ENCODE data around the gene ZDHHC14. TPM values are rescaled to one million over a fixed set of nuclear protein-coding genes. Genes with fewer than 3 reads are reported as not detected.

Gene ZDHHC14
- total and polyA plus RNA-seq, 12 donors, result 7.7 to 31.2 (median 15.2) TPM

DNA sequence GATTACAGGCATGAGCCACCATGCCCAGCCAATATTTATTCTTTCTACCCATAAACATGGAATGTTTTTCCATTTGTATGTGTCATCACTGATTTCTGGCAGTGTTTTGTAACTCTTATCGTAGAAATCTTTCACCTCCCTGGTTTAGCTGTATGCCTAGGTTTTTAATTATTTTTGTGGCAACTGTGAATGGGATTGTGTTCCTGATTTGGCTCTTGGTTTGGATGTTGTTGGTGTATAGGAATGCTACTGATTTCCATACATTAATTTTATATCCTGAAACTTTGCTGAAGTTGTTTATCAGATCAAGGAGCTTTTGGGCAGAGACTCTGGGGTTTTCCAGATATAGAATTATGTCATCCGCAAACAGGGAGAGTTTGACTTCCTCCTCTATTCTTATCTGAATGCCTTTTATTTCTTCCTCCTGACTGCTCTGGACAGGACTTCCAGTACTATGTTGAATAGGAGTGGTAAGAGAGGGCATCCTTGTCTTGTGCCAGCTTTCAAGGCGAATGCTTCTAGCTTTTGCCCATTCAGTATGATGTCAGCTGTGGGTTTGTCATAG is 198.6 kb downstream of the ZDHHC14 start:
- Histone ChIP-seq H3K27ac (peak overlapping the region in 3 of 10 donors; percentile 38 to 58 (median 42)), H3K4me1 (peaks cover 0 to 30% (median 10%) of the 10 kb centered on the region in 9 donors), H3K36me3 (no peaks in the 10 kb centered on the region), H3K9me3 (peaks cover 0 to 11% (median 0%) of the 10 kb centered on the region in 11 donors), H3K4me3 (no peak overlapping the region), H3K27me3 (no peaks in the 10 kb centered on the region)
- DNase-seq (no peak), ATAC-seq (peak in 6 of 8 donors; percentile 44 to 81 (median 61))
- intact Hi-C loops (cut with DNase I), result loop anchor here in 1 of 10 donors (10.0 kb wide), 1 partner anchor 265 kb away; no protein-coding TSS in a partner anchor
- TF ChIP-seq, protein P1, sequence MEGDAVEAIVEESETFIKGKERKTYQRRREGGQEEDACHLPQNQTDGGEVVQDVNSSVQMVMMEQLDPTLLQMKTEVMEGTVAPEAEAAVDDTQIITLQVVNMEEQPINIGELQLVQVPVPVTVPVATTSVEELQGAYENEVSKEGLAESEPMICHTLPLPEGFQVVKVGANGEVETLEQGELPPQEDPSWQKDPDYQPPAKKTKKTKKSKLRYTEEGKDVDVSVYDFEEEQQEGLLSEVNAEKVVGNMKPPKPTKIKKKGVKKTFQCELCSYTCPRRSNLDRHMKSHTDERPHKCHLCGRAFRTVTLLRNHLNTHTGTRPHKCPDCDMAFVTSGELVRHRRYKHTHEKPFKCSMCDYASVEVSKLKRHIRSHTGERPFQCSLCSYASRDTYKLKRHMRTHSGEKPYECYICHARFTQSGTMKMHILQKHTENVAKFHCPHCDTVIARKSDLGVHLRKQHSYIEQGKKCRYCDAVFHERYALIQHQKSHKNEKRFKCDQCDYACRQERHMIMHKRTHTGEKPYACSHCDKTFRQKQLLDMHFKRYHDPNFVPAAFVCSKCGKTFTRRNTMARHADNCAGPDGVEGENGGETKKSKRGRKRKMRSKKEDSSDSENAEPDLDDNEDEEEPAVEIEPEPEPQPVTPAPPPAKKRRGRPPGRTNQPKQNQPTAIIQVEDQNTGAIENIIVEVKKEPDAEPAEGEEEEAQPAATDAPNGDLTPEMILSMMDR (IDR thresholded peaks at IDR 0.05), result no peak
- 46 to 67% methylated on average over 3 of the region's 3 CpGs for WGBS, 2 donors

DNA sequence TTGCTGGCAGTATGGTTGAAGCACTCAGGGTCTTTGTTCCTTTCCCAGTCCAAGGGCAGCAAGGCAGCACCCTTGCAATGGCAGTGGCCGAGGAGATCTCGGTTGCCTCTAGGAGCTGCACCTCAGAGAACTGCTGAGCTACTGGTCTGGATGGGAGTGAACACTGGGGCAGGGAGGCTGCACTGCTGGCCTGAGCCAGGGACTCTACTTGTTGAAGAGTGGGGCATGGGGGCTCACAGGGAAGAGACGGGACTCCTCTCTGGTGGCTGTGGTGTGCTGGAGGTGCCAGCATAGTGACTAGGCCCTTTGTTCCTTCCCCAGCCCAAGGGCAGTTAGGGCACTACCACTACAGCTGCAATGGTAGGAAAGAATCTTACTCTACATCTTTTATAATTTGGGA is 203.0 kb downstream of the ZDHHC14 start:
- TF ChIP-seq, protein P1 (IDR thresholded peaks at IDR 0.05), result no peak
- Histone ChIP-seq H3K4me1 (peaks cover 0 to 17% (median 10%) of the 10 kb centered on the region in 9 donors), H3K4me3 (no peak overlapping the region), H3K27me3 (no peaks in the 10 kb centered on the region), H3K9me3 (peaks cover 0 to 11% (median 0%) of the 10 kb centered on the region in 11 donors), H3K27ac (no peak overlapping the region), H3K36me3 (no peaks in the 10 kb centered on the region)
- intact Hi-C loops (cut with DNase I), result no loop called here
- no peak for DNase-seq
- ATAC-seq, result peak in 1 of 8 donors; percentile 11
- WGBS, 2 donors, result 95 to 99% methylated on average over 3 of the region's 3 CpGs

DNA sequence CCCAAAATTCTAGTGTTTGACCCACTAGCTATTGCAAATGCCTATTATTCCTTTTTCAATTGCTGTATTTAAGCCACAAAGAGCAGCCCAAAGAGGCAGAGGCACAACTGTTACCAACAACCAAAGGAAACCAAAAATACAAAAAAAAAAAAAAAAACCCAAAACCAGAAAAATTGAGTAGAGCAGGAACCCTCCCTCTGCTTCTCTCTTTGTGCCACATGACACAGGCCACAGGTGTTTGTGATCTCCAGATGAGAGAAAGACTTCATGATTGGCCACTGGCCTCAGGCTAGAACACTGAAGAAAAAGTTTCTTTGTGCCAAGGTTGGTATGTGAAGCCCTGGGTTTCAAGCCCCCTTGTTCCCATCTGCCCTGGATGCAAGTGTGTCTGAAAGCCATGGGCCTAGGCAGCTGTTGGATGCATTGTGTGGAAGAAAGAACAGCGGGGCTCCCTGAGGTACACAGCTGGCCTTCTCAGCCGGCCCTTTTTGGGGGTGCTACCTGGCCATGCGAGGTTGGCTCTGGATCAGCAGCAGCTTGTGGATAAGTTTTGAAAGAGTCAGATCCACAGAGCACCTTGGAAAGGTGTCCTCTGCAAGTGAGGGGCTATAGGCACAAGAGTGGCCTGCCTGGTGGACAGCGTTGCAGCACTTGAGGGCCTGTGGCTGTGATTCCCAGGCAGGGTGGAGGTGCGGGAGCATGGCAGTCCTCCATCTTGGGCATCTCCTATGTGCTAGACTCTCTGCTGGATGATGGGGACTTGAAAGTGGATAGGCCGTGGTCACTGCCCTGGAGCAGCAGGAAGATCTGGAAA is 204.5 kb downstream of the ZDHHC14 start:
- whole genome bisulfite sequencing, 2 donors, result 96 to 99% methylated on average over 6 of the region's 6 CpGs
- intact Hi-C loops (cut with DNase I), result no loop called here
- H3K4me3 ChIP-seq, result no peak overlapping the region

DNA sequence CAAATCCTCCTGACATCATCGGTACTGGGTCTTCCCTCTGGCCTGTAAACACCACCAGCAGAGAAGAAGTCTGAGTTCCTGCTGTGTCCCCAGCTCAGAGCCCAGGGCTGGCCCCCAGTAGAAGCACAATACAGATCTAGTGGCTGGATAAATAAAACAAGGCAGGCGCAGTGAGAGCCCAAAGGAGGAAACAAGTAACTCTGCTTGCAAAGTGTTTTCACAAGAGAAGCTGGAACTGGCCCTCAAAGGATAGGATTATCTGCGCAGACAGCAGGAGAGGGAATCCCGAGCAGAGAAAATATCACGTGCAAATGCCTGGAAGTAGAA is 205.1 kb downstream of the ZDHHC14 start:
- TF ChIP-seq, protein P1 (IDR thresholded peaks at IDR 0.05), result no peak
- H3K27me3 ChIP-seq, result no peaks in the 10 kb centered on the region
- H3K27ac ChIP-seq, result no peak overlapping the region
- ATAC-seq (no peak), DNase-seq (no peak)
- no peaks in the 10 kb centered on the region for H3K4me1 ChIP-seq
- peaks cover 0 to 20% (median 0%) of the 10 kb centered on the region in 11 donors for H3K9me3 ChIP-seq
- WGBS, 2 donors, result 85 to 87% methylated on average over 5 of the region's 5 CpGs
- H3K4me3 ChIP-seq, result no peak overlapping the region
- no peaks in the 10 kb centered on the region for H3K36me3 ChIP-seq
- intact Hi-C loops (cut with DNase I), result no loop called here

More for the DNA sequence above, 204.5 kb downstream of the ZDHHC14 start:
- ATAC-seq, result peak in 1 of 8 donors; percentile 46
- Histone ChIP-seq H3K27ac (no peak overlapping the region), H3K4me1 (peaks cover 0 to 3% (median 0%) of the 10 kb centered on the region in 9 donors), H3K9me3 (peaks cover 0 to 16% (median 0%) of the 10 kb centered on the region in 11 donors), H3K27me3 (no peaks in the 10 kb centered on the region), H3K36me3 (no peaks in the 10 kb centered on the region)
- DNase-seq, result no peak
- TF ChIP-seq, protein P1 (IDR thresholded peaks at IDR 0.05), result no peak

Measured in heart right ventricle (tissue), 16 donors.